Hematopoietic multipotent progenitor cell (in vitro differentiated cells): ENCODE data around the gene IFT80. TPM values are rescaled to one million over a fixed set of nuclear protein-coding genes. Genes with fewer than 3 reads are reported as not detected.

ENCODE experiments used
- DNase-seq, 3 donors: peaks; one replicate each; pipeline ENCODE4 v3.0.0-alpha.2; 2011 to 2015; ENCODE audit warnings: low read depth in 2 of 3, low spot score in 2 of 3
- total RNA-seq: library from RNA; depleted of rRNA; stranded (reverse); fragments of >200 nt; gene quantifications from one replicate; pipeline ENCODE4 v1.2.3, GENCODE V29; 2012

IFT80 gene
- total RNA-seq, 1 donor, result 11.3 TPM

- DNase-seq, result peak in 2 of 3 donors; percentile 35 to 41
Measured at GRCh38 chr3:160401291-160402095, 2.5 kb upstream of the IFT80 start.

- no peak for DNase-seq
Measured at GRCh38 chr3:160400702-160401150, 1.7 kb upstream of the IFT80 start.

GRCh38 chr3:160400030-160400701 lies 1.1 kb upstream of the IFT80 start:
- peak in 2 of 3 donors; percentile 6 to 32 for DNase-seq

- no peak for DNase-seq
Measured at GRCh38 chr3:160398820-160399124, 253 bp downstream of the IFT80 start.

GRCh38 chr3:160395297-160395696 lies 3.7 kb downstream of the IFT80 start:
- DNase-seq, result no peak

- DNase-seq, result no peak
Measured at GRCh38 chr3:160394009-160394392, 5.0 kb downstream of the IFT80 start.

- DNase-seq, result no peak
Measured at GRCh38 chr3:160393346-160394008, 5.5 kb downstream of the IFT80 start.

- DNase-seq, result no peak
Measured at GRCh38 chr3:160392798-160393197, 6.2 kb downstream of the IFT80 start.

- no peak for DNase-seq
Measured at GRCh38 chr3:160390565-160391138, 8.4 kb downstream of the IFT80 start.

- no peak for DNase-seq
Measured at GRCh38 chr3:160384639-160385318, 14.2 kb downstream of the IFT80 start.

GRCh38 chr3:160381470-160381869 lies 17.6 kb downstream of the IFT80 start:
- no peak for DNase-seq

GRCh38 chr3:160379628-160380214 lies 19.3 kb downstream of the IFT80 start:
- DNase-seq, result no peak

- no peak for DNase-seq
Measured at GRCh38 chr3:160378331-160379109, 20.5 kb downstream of the IFT80 start.

GRCh38 chr3:160376681-160377080 lies 22.3 kb downstream of the IFT80 start:
- DNase-seq, result no peak

GRCh38 chr3:160374925-160375324 lies 24.1 kb downstream of the IFT80 start:
- DNase-seq, result no peak

GRCh38 chr3:160374472-160374871 lies 24.6 kb downstream of the IFT80 start:
- no peak for DNase-seq

GRCh38 chr3:160373655-160374054 lies 25.4 kb downstream of the IFT80 start:
- DNase-seq, result no peak

- no peak for DNase-seq
Measured at GRCh38 chr3:160372780-160373179, 26.2 kb downstream of the IFT80 start.

GRCh38 chr3:160370987-160371857 lies 27.8 kb downstream of the IFT80 start:
- no peak for DNase-seq
